Endometrial microvascular endothelial cells (primary cell): Measurements from ENCODE around the gene ENTPD2. TPM values are rescaled to one million over a fixed set of nuclear protein-coding genes. Genes with fewer than 3 reads are reported as not detected.

ENCODE experiments used
- in situ Hi-C: cut with HindIII; loops from 2 replicates; pipeline ENCODE4 v1.10.0; 2017; ENCODE audit warnings: low sequenced_read_pairs, low pct_unique_long_range_greater_than_20kb; ENCODE audit errors: inconsistent ontology term
- total RNA-seq: library from RNA; depleted of rRNA; stranded (reverse); fragments of >200 nt; gene quantifications from one replicate; pipeline ENCODE4 v1.2.3, GENCODE V29; 2015; ENCODE audit errors: inconsistent ontology term

ENTPD2 gene
- total RNA-seq: not detected

- in situ Hi-C loops: no loop called here
Measured at GRCh38 chr9:137053944-137054931, at the start of gene ENTPD2. ENTPD2 (minus strand) TSS chr9:137054061; CDS start chr9:137053997, 64 bp downstream.

GRCh38 chr9:137103206-137103999 is 49.5 kb upstream of the ENTPD2 start:
- in situ Hi-C loops: no loop called here

DNA sequence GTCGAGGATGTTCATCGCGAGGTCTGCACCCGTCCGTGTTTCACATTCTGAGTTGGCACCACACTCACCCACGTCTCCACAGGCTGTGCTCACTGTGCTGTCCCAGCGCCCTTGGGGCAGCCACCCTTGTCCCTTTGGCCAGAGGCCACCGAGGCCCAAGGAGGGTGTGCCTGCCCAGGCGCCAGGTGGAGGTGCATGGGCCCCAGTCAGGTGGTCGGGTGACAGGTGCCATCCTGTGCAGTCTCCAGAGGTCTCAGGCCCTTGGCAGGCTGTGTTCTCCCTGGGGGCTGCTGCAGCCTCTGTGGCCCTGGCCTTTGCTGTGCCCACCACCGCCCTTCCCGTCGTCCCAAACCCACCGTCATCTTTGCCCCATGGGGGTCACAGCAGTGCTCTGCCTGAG is 45.4 kb upstream of the ENTPD2 start:
- in situ Hi-C loops: no loop called here

- in situ Hi-C loops: no loop called here
Measured at GRCh38 chr9:137097761-137098462, 44.1 kb upstream of the ENTPD2 start.

DNA sequence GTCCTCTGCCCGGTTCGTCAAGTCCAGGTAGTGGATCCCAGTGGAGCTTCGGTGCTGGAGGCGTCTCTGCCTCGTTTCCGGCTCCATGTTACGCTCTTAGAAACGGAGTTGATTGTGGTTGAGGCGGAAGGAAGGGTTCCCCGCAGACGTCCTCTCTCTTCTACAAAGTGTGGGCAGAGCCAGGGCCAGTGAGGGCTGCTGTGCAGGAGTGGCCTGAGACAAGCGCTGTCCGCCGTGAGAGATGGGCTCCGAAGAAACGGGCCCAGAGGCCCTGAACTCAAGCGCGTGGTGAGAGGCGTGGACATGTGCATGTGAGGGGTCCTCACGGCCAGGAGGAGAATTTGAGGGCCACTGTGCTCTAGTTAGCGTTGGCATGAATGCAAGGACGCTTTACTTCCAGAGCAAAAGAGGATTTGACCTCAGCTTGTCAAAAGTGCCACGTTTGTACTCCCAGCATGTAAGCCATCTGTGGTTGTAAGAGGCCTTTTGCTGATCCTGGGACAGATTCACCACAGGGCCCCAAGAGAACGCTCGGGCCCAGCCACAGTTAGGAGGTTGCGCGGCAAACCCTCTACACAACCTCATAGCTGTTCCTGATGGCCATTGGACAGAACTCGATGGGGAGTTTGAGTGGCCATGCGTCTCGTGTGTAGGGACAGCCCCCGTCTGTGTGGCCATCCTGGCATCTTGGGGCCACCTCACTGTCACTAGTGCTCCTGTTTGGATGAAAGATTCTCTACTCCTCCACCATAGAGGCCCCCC is 43.1 kb upstream of the ENTPD2 start:
- in situ Hi-C loops: no loop called here

GRCh38 chr9:137095664-137096517 is 42.0 kb upstream of the ENTPD2 start:
- in situ Hi-C loops: no loop called here

DNA sequence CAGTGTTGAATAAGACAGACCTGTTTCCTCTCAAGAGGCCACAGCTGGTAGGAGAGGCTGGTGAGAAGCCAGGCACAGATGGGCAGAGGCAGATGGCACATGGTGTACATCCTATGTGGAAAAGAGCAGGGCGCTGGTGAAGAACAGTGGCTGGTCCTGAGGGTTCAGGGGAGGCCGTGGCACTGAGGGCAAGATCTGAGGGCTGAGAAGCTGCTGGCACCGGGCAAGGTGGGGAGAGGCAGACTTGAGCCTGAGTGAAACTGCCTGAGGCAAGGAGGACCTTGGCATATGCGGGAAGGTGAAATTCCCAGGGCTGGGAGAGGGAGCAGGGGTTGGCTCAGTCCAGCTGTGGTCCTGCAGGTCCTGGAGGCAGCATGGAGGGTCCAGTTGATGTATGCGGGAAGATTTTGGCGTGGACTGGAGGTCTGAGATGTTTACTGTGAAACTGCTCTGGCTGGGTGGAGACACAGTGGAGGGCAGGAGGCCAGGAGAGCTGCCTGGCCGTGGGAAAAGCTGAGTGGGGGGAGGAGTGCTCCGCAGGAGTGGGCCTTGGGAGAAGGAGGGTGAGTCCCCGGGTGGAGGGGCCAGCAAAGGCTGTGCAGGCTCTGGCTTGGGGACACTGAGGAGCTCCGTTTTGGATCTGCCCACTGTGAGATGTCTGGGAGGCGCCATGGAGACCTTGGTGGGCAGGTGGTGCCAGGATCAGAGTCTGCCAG is 35.5 kb upstream of the ENTPD2 start:
- in situ Hi-C loops: no loop called here

DNA sequence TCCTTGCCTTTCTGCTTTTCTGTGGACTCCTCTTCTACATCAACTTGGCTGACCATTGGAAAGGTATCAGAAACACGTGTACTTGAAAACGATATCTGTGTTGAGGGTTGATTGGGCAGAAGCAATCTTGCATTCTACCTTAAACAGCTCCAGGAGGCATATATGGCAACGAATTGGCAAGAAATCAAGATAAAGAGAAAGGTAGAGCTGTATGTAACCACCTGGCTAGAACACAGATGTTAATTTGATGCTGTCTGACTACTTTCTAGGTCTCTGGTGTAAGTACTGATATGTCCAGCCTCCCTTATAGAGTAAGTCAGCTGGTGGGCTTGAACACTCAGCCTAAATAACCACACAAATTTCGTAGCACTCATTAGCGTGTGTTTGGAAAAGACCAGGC is 34.3 kb upstream of the ENTPD2 start:
- in situ Hi-C loops: no loop called here

DNA sequence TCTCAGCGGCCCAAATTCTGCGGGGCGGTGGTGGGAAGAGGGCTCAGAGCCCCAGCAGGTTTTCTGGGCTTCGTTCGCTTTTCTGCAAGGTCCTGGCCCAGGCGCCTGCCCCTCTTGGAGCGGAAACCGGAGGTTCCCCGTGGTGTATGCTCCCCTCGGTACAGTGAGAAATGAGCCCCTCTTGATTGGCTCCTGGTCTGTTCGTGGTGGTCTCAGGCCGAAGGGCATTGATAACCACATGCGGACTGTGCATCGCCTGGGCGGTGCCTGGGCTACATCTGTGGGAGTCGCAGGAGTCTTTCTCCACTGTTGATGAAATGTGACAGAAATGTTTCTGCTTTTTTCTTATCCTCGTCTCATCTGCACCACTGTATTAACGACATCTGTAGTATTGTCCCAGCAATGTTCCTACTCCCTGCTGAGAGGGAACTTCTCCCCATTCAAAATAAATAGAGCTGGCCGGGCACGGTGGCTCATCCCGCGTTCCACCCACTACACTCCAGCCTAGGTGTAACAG is 33.6 kb upstream of the ENTPD2 start:
- in situ Hi-C loops: no loop called here

- in situ Hi-C loops: no loop called here
Measured at GRCh38 chr9:137086531-137087408, 32.9 kb upstream of the ENTPD2 start, which contains the start of gene MAN1B1. MAN1B1 (plus strand) TSS chr9:137086985; CDS start chr9:137087000, 15 bp downstream.

- in situ Hi-C loops: no loop called here
Measured at GRCh38 chr9:137085920-137086530, 32.2 kb upstream of the ENTPD2 start.

GRCh38 chr9:137084526-137084925 is 30.7 kb upstream of the ENTPD2 start:
- in situ Hi-C loops: no loop called here

DNA sequence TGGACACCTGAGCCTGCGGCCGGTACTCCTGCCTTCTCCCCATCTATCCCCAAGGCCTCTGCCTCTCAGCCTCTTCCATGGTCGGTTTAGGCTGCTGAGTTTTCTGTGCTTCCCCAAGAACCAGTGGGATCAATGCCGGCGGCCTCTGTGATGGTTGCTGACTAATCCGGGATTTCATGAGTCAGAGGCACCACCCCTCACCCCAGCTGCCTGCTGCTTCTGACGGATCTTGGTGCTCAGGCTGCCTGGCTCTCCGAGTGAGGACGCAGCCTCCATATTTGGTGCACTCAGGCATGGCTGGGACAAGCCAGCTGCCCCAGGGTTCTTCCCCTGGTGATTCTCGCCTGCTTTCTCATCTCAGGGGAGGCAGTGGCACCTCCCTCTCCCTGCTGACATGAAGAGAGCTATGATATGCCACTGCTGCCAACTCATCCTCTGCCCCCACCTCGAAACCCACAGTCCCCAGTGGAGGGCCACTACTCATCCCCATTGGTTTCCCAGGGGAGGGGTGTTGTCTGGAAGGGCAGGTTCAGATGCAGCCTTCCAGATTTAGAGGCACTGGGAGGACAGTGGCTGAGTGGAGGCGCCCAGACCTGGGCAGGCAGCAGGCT is 29.6 kb upstream of the ENTPD2 start:
- in situ Hi-C loops: no loop called here

- in situ Hi-C loops: no loop called here
Measured at GRCh38 chr9:137082925-137083290, 29.0 kb upstream of the ENTPD2 start.
